ENCODE data around the gene CT47C1. TPM values are rescaled to one million over a fixed set of nuclear protein-coding genes. Genes with fewer than 3 reads are reported as not detected.

Gene CT47C1
- total and polyA plus RNA-seq, 10 of the 15 experiments (the other 5 are each of a cell fraction or from before 2014, with no cell fraction given) = not detected

- peaks cover 0 to 2% of the 10 kb centered on the region in 2 experiments; a peak in 2 of 4 replicates for H3K27me3 ChIP-seq (replicated peaks in 1 of 2; ENCODE audit: control insufficient read depth in 2 of 2, insufficient read depth in 2 of 2, low read length in 1 of 2)
- in situ Hi-C loops (cut with MboI) (loop anchor here (10.0 kb wide), 1 partner anchor 222 kb away; no protein-coding TSS in a partner anchor), intact Hi-C loops (cut with micrococcal nuclease; ENCODE audit: unreplicated experiment) (loop anchor here (1.0 to 5.0 kb wide), 3 partner anchors 59 to 220 kb away; no protein-coding TSS in a partner anchor)
- ChIA-PET CTCF (interaction anchor here (0.6 to 3.5 kb wide), 7 partner anchors 14 to 423 kb away, joined by 3 to 43 read pairs (median 4); no protein-coding TSS in a partner anchor), POLR2A (no interaction called here), SMC1A (ENCODE audit: uncharacterized antibody, unreplicated experiment) (interaction anchor here (1.1 kb wide), 1 partner anchor 63 kb away, joined by 3 read pairs; no protein-coding TSS in a partner anchor), RAD21 (ENCODE audit: unreplicated experiment) (interaction anchor here (0.6 to 0.8 kb wide), 2 partner anchors 59 to 466 kb away, joined by 3 to 4 read pairs; no protein-coding TSS in a partner anchor)
- peaks cover 2% of the 10 kb centered on the region; the same call in 1 of the 3 replicates for H3K9me3 ChIP-seq (replicated peaks; ENCODE audit: control insufficient read depth, insufficient read depth, low read length)
- no peak overlapping the region for H3K4me2 ChIP-seq (ENCODE audit: control insufficient read depth, insufficient read depth)
- no peak overlapping the region for H3K9ac ChIP-seq (ENCODE audit: control insufficient read depth, insufficient read depth, low read length)
- no peak overlapping the region for H3K27ac ChIP-seq (ENCODE audit: control insufficient read depth, insufficient read depth)
- no peaks in the 10 kb centered on the region for H4K20me1 ChIP-seq (ENCODE audit: control insufficient read depth, insufficient read depth)
- no peak for FAIRE-seq
- TF ChIP-seq, protein P1, sequence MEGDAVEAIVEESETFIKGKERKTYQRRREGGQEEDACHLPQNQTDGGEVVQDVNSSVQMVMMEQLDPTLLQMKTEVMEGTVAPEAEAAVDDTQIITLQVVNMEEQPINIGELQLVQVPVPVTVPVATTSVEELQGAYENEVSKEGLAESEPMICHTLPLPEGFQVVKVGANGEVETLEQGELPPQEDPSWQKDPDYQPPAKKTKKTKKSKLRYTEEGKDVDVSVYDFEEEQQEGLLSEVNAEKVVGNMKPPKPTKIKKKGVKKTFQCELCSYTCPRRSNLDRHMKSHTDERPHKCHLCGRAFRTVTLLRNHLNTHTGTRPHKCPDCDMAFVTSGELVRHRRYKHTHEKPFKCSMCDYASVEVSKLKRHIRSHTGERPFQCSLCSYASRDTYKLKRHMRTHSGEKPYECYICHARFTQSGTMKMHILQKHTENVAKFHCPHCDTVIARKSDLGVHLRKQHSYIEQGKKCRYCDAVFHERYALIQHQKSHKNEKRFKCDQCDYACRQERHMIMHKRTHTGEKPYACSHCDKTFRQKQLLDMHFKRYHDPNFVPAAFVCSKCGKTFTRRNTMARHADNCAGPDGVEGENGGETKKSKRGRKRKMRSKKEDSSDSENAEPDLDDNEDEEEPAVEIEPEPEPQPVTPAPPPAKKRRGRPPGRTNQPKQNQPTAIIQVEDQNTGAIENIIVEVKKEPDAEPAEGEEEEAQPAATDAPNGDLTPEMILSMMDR (IDR thresholded peaks at IDR 0.05 in 2 of 3, conservative IDR thresholded peaks at IDR 0.05 in 1 of 3; ENCODE audit: control insufficient read depth in 2 of 3, extremely low read depth in 1 of 3, insufficient read depth in 1 of 3, low read depth in 3 of 3, low read length in 3 of 3) = peak in 2 of 3 experiments; percentile 47 to 51; a peak in 5 of 6 replicates
- TF ChIP-seq SP1 (IDR thresholded peaks at IDR 0.05; ENCODE audit: low read depth, low read length) (no peak), SMC3 (IDR thresholded peaks at IDR 0.05; ENCODE audit: borderline replicate concordance, low read length) (peak; percentile 35; the same call in 1 of the 2 replicates), RAD21 (IDR thresholded peaks at IDR 0.05; ENCODE audit: insufficient read depth, low read depth, low read length) (peak; percentile 66)
- WGBS (ENCODE audit: insufficient coverage, insufficient replicate concordance, low lambda C conversion rate, missing lambda C conversion rate) = 0% methylated on average over 7 of the region's 7 CpGs
- no peaks in the 10 kb centered on the region for H3K36me3 ChIP-seq (ENCODE audit: control insufficient read depth in 2 of 2, insufficient read depth in 2 of 2, low read length in 1 of 2)
- no peak for DNase-seq (ENCODE audit: low read depth, low spot score)
- no peak overlapping the region for H3K4me3 ChIP-seq
- H3K4me1 ChIP-seq (ENCODE audit: control insufficient read depth, insufficient read depth, low read length) = no peaks in the 10 kb centered on the region
- BruUV-seq (replicated peaks) = no TSS peak
- no peak overlapping the region for H2AFZ ChIP-seq (ENCODE audit: control insufficient read depth, low read depth, low read length)
- no peaks in the 10 kb centered on the region for H3K79me2 ChIP-seq (ENCODE audit: control insufficient read depth, insufficient read depth, low read length)
- ATAC-seq = peak; percentile 80
These were observed 5.6 kb upstream of the CT47C1 start for GRCh38 chrX:119067023-119067739.
